ENCODE results near the gene STIP1. TPM values are rescaled to one million over a fixed set of nuclear protein-coding genes. Genes with fewer than 3 reads are reported as not detected.

The STIP1 gene
- total and polyA plus RNA-seq, 4 donors: 22.6 to 58.1 (median 42.5) TPM

DNA sequence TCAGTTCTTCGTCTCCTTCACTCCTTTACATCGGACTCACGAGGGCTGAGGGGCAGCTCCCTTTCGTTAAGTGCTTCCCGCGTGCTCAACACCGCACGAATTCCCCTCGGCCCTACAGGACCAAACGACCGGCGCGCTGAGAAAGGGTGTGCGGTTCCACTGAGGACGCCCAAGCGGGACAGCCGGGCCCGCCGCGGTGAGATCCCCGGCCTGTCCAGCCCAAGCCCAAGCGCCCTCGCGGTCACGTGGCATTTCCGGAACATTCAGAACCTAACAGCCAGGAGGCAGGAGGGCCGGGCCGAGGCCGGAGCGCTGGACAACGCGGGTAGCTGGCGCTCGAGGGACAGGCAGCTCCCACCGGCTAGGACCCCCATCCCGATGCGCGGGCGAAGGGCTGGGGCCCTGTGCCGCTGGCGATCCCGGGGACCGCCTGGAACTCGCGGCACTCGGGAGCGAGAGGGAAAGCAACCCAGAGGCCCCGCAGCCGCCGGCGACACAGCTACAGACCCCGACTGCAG is 737 bp upstream of the STIP1 start (continued):
- TF ChIP-seq GABPA (IDR thresholded peaks at IDR 0.05 in 1 of 2, conservative IDR thresholded peaks at IDR 0.05 in 1 of 2): no peak
- no peak for TF ChIP-seq FOXA1 (IDR thresholded peaks at IDR 0.05)
- no peak for TF ChIP-seq FOXA2 (IDR thresholded peaks at IDR 0.05)
- no peak for TF ChIP-seq SP1 (IDR thresholded peaks at IDR 0.05)
- no peak for TF ChIP-seq RXRA (IDR thresholded peaks at IDR 0.05)
- no peak for TF ChIP-seq HNF4G (IDR thresholded peaks at IDR 0.05)
- TF ChIP-seq EGR1 (IDR thresholded peaks at IDR 0.05; ENCODE audit: low read depth in 2 of 2): no peak

DNA sequence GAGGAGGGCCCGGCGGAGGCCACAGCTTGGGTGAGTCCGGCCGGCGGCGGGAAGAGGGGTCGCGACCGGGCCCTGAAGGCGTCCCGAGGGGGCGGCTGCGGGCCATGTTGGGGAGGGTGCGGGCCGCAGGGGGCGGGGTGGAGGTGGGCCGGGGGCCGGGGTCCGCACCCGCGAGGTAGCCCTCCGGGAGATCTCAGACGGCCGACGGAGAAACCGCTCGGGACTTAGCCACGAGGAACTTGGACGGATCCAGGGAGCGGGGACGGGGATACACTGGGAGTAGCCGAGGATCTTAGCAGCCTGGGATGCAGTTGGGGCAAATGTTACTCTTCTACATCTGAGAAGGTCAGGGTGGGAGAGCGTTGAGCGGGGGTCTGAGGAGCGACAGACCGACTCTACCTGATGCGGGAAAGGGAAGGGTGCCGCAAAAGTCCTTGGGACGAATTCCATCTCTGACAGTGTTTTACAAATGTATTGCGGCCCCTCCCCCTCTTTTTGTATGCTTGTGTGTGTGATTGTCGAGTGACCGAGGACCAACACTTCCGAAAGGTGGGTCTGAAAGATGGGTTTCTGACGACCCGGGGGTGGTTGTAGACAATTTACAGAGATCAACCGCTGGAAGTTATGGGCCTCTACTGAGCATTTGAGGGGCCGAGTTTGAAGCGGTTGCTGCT is 658 bp downstream of the STIP1 start:
- peaks cover 2 to 25% (median 17%) of the 10 kb centered on the region in 4 donors for H3K4me1 ChIP-seq (ENCODE audit: control insufficient read depth in 4 of 4, insufficient read depth in 4 of 4, low read length in 3 of 4)
- peak overlapping the region in 1 of 2 donors; percentile 88 for H3K27ac ChIP-seq (ENCODE audit: low read depth in 1 of 2, low read length in 2 of 2)
- no peaks in the 10 kb centered on the region for H3K9me3 ChIP-seq (ENCODE audit: control insufficient read depth in 4 of 4, low read length in 3 of 4)
- H3K36me3 ChIP-seq (ENCODE audit: control insufficient read depth in 4 of 4, insufficient read depth in 3 of 4, low read depth in 1 of 4, low read length in 3 of 4): no peaks in the 10 kb centered on the region
- DNase-seq (ENCODE audit: low spot score): peak; percentile 55
- WGBS: 2% methylated on average over 48 of the region's 48 CpGs
- TF ChIP-seq RAD21 (IDR thresholded peaks at IDR 0.05) (no peak), GABPA (IDR thresholded peaks at IDR 0.05 in 1 of 2, conservative IDR thresholded peaks at IDR 0.05 in 1 of 2) (no peak), FOXA2 (IDR thresholded peaks at IDR 0.05) (no peak), HNF4A (conservative IDR thresholded peaks at IDR 0.05) (no peak)
- TF ChIP-seq, protein P1, sequence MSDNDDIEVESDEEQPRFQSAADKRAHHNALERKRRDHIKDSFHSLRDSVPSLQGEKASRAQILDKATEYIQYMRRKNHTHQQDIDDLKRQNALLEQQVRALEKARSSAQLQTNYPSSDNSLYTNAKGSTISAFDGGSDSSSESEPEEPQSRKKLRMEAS (IDR thresholded peaks at IDR 0.05): no peak
- TF ChIP-seq, protein P2, sequence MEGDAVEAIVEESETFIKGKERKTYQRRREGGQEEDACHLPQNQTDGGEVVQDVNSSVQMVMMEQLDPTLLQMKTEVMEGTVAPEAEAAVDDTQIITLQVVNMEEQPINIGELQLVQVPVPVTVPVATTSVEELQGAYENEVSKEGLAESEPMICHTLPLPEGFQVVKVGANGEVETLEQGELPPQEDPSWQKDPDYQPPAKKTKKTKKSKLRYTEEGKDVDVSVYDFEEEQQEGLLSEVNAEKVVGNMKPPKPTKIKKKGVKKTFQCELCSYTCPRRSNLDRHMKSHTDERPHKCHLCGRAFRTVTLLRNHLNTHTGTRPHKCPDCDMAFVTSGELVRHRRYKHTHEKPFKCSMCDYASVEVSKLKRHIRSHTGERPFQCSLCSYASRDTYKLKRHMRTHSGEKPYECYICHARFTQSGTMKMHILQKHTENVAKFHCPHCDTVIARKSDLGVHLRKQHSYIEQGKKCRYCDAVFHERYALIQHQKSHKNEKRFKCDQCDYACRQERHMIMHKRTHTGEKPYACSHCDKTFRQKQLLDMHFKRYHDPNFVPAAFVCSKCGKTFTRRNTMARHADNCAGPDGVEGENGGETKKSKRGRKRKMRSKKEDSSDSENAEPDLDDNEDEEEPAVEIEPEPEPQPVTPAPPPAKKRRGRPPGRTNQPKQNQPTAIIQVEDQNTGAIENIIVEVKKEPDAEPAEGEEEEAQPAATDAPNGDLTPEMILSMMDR (IDR thresholded peaks at IDR 0.05; ENCODE audit: low read depth, low read length, missing input control): no peak
- H3K4me3 ChIP-seq (ENCODE audit: low read depth in 1 of 3, low read length in 3 of 3): no peak overlapping the region
- H3K9ac ChIP-seq (ENCODE audit: low read depth in 1 of 2, low read length in 2 of 2): peak overlapping the region in 1 of 2 donors; percentile 50
- H3K27me3 ChIP-seq (ENCODE audit: control insufficient read depth in 4 of 4, insufficient read depth in 4 of 4, low read length in 3 of 4): no peaks in the 10 kb centered on the region

DNA sequence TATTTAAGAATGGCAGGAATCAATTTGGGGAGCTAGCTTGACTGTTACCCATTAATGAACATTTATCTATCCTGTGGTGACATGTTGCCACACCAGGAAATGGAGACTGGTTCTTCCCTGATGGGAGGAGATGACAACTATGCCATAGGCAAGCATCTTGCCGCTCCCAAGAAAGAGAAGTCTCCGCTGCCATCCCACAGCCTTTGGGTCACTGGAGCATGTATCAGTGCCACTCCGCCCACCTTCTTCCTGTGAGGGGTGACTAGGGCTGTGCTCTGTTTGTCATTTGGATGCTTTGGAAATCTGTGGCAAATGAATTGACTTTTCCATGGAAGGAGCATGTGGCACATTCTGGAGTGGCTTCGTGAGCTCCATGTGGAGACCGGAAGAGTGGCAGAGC is 6.5 kb downstream of the STIP1 start:
- Histone ChIP-seq H3K27ac (ENCODE audit: low read depth in 1 of 2, low read length in 2 of 2) (no peak overlapping the region), H3K36me3 (ENCODE audit: control insufficient read depth in 4 of 4, insufficient read depth in 3 of 4, low read depth in 1 of 4, low read length in 3 of 4) (peaks cover 17 to 49% (median 40%) of the 10 kb centered on the region in 4 donors), H3K4me1 (ENCODE audit: control insufficient read depth in 4 of 4, insufficient read depth in 4 of 4, low read length in 3 of 4) (peaks cover 0 to 12% (median 9%) of the 10 kb centered on the region in 4 donors), H3K4me3 (ENCODE audit: low read depth in 1 of 3, low read length in 3 of 3) (no peak overlapping the region), H3K9ac (ENCODE audit: low read depth in 1 of 2, low read length in 2 of 2) (no peak overlapping the region), H3K9me3 (ENCODE audit: control insufficient read depth in 4 of 4, low read length in 3 of 4) (no peaks in the 10 kb centered on the region), H3K27me3 (ENCODE audit: control insufficient read depth in 4 of 4, insufficient read depth in 4 of 4, low read length in 3 of 4) (no peaks in the 10 kb centered on the region)
- TF ChIP-seq, protein P3, sequence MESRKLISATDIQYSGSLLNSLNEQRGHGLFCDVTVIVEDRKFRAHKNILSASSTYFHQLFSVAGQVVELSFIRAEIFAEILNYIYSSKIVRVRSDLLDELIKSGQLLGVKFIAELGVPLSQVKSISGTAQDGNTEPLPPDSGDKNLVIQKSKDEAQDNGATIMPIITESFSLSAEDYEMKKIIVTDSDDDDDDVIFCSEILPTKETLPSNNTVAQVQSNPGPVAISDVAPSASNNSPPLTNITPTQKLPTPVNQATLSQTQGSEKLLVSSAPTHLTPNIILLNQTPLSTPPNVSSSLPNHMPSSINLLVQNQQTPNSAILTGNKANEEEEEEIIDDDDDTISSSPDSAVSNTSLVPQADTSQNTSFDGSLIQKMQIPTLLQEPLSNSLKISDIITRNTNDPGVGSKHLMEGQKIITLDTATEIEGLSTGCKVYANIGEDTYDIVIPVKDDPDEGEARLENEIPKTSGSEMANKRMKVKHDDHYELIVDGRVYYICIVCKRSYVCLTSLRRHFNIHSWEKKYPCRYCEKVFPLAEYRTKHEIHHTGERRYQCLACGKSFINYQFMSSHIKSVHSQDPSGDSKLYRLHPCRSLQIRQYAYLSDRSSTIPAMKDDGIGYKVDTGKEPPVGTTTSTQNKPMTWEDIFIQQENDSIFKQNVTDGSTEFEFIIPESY (IDR thresholded peaks at IDR 0.05): no peak
- no peak for TF ChIP-seq RXRA (IDR thresholded peaks at IDR 0.05)
- TF ChIP-seq EGR1 (IDR thresholded peaks at IDR 0.05; ENCODE audit: low read depth in 2 of 2): no peak
- DNase-seq (ENCODE audit: low spot score): no peak
- 94% methylated on average over 5 of the region's 5 CpGs for WGBS

All from liver (tissue), 9 donors.